HL-60 (cell line): ENCODE results near the gene MXD1.

Source experiments
- CTCF ChIP-seq: IDR thresholded peaks from one replicate; pipeline ENCODE4 v1.5.1; 2011; ENCODE audit warnings: low read length, control low read depth, inconsistent platforms; ENCODE audit not compliant: insufficient read depth
- SPI1 ChIP-seq: IDR thresholded peaks from 2 replicates; pipeline ENCODE4 v1.6.1; 2012; ENCODE audit warnings: low read depth, mild to moderate bottlenecking, borderline replicate concordance

GRCh38 chr2:69947325-69947931 is 32.5 kb downstream of the MXD1 start:
- TF ChIP-seq CTCF = no peak
- no peak for TF ChIP-seq SPI1
